Calu3 (cell line): ENCODE data around the gene NME3. TPM values are rescaled to one million over a fixed set of nuclear protein-coding genes. Genes with fewer than 3 reads are reported as not detected.

Experiments
- BruUV-seq: library from RNA; stranded (reverse); fragments of 400-500 nt; replicated peaks from 2 replicates; lab custom pipeline; 2021; lab: Mats Ljungman, UMichigan
- CTCF ChIA-PET: fragments of 300-600 bp; sonication (Branson Sonifier 250); formaldehyde crosslinking; loops from one replicate; lab custom pipeline; 2022; ENCODE audit warnings: antibody characterized with exemption; lab: Charles Lee
- DNase-seq: peaks from one replicate; pipeline ENCODE4 v3.0.0; 2022
- H3K27ac Mint-ChIP-seq: one replicate; pipeline ENCODE4 v1.8.0; 2022; ENCODE audit warnings: mixed read lengths; ENCODE audit not compliant: unreplicated experiment
- H3K27me3 Mint-ChIP-seq: one replicate; pipeline ENCODE4 v1.8.0; 2022; ENCODE audit warnings: mixed read lengths; ENCODE audit not compliant: unreplicated experiment
- H3K36me3 Mint-ChIP-seq: one replicate; pipeline ENCODE4 v1.8.0; 2022; ENCODE audit warnings: mild to moderate bottlenecking, moderate library complexity, mixed read lengths; ENCODE audit not compliant: insufficient read depth, unreplicated experiment
- H3K4me1 Mint-ChIP-seq: one replicate; pipeline ENCODE4 v1.8.0; 2022; ENCODE audit warnings: mild to moderate bottlenecking, low read depth, mixed read lengths; ENCODE audit not compliant: unreplicated experiment
- H3K4me3 Mint-ChIP-seq: one replicate; pipeline ENCODE4 v1.8.0; 2022; ENCODE audit warnings: mild to moderate bottlenecking, low read depth, moderate library complexity, mixed read lengths; ENCODE audit not compliant: unreplicated experiment
- H3K9me3 Mint-ChIP-seq: one replicate; pipeline ENCODE4 v1.8.0; 2022; ENCODE audit warnings: low read depth, mixed read lengths; ENCODE audit not compliant: unreplicated experiment
- CTCF ChIP-seq: fragments of 200-600 bp; IDR thresholded peaks from one replicate; pipeline ENCODE4 v1.8.0; 2022; ENCODE audit warnings: antibody characterized with exemption; ENCODE audit not compliant: unreplicated experiment
- intact Hi-C: fragments of 100-400 bp; cut with micrococcal nuclease; formaldehyde crosslinking; loops from one replicate; pipeline ENCODE4 v1.10.0; 2022; ENCODE audit not compliant: unreplicated experiment
- total RNA-seq: library from RNA; stranded (reverse); gene quantifications from 2 replicates; pipeline ENCODE4 v1.2.3, GENCODE V29; 2022

The NME3 gene
- total RNA-seq, 1 experiment from 2014 or later: 64.3 TPM

GRCh38 chr16:1749152-1750117 lies 21.9 kb downstream of the NME3 start:
- no peak overlapping the region for H3K27ac Mint-ChIP-seq
- no peaks in the 10 kb centered on the region for H3K27me3 Mint-ChIP-seq
- no peak for DNase-seq
- no peaks in the 10 kb centered on the region for H3K9me3 Mint-ChIP-seq
- CTCF ChIA-PET: no interaction called here
- no peaks in the 10 kb centered on the region for H3K4me1 Mint-ChIP-seq
- intact Hi-C loops: no loop called here
- no peak overlapping the region for H3K4me3 Mint-ChIP-seq
- H3K36me3 Mint-ChIP-seq: peaks cover 43% of the 10 kb centered on the region
- no peak for TF ChIP-seq CTCF
- BruUV-seq: no TSS peak

GRCh38 chr16:1747934-1748333 lies 23.4 kb downstream of the NME3 start:
- no peak overlapping the region for H3K4me3 Mint-ChIP-seq
- no TSS peak for BruUV-seq
- CTCF ChIA-PET: no interaction called here
- intact Hi-C loops: no loop called here
- peaks cover 53% of the 10 kb centered on the region for H3K36me3 Mint-ChIP-seq
- H3K4me1 Mint-ChIP-seq: no peaks in the 10 kb centered on the region
- TF ChIP-seq CTCF: no peak
- no peaks in the 10 kb centered on the region for H3K27me3 Mint-ChIP-seq
- DNase-seq: no peak
- no peak overlapping the region for H3K27ac Mint-ChIP-seq
- no peaks in the 10 kb centered on the region for H3K9me3 Mint-ChIP-seq

- no peaks in the 10 kb centered on the region for H3K4me1 Mint-ChIP-seq
- no peak for DNase-seq
- peaks cover 50% of the 10 kb centered on the region for H3K36me3 Mint-ChIP-seq
- no peaks in the 10 kb centered on the region for H3K27me3 Mint-ChIP-seq
- no peaks in the 10 kb centered on the region for H3K9me3 Mint-ChIP-seq
- BruUV-seq: no TSS peak
- CTCF ChIA-PET: no interaction called here
- no peak overlapping the region for H3K27ac Mint-ChIP-seq
- intact Hi-C loops: no loop called here
- TF ChIP-seq CTCF: no peak
- no peak overlapping the region for H3K4me3 Mint-ChIP-seq
Observed at GRCh38 chr16:1746693-1747195, 24.6 kb downstream of the NME3 start.

GRCh38 chr16:1745900-1746692 lies 25.2 kb downstream of the NME3 start:
- BruUV-seq: no TSS peak
- TF ChIP-seq CTCF: no peak
- DNase-seq: no peak
- H3K9me3 Mint-ChIP-seq: no peaks in the 10 kb centered on the region
- intact Hi-C loops: no loop called here
- no peak overlapping the region for H3K27ac Mint-ChIP-seq
- no peaks in the 10 kb centered on the region for H3K27me3 Mint-ChIP-seq
- CTCF ChIA-PET: no interaction called here
- H3K4me3 Mint-ChIP-seq: no peak overlapping the region
- no peaks in the 10 kb centered on the region for H3K4me1 Mint-ChIP-seq
- H3K36me3 Mint-ChIP-seq: peaks cover 47% of the 10 kb centered on the region
